Measurements from ENCODE around the gene PSTPIP1.

The PSTPIP1 gene

DNA sequence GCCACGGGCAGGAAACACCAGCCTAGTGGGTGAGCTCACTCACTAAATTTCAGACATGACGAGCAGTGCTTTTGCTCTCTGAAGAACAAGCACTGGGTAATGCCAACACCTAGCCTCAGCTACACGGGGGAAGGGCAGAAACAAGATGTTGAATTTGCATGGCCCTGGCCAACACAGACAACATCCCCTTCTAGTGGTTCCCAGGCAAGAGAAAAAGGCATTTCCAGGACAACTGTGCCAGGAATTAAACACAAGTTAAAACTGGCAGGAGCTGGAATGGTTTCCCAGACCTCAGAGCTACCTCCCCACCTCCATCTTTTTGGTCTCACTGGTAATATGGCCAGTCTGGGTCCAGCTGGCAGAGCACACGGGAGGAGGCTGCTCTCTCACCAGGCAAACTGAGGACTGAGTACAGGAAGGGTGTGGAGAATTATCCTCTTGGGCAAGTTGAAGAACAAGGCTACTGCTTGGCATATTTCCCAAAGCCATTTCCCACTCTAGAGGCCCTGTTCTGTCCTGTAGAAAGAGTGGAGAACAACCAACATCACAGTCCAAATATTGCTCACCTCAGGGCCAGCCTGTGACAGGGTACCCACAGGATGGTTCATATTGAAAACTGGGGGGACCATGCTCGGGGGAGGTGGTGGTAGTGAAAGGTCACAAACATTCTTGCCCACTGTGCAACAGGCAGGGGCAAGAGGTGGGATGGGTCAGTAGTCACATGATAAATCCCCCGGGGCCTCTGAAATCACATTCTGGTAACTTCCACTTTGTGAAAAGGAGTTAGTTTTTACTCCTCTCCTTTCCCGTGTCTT, 49.5 kb downstream of the PSTPIP1 start:
- DNase-seq (ENCODE audit: low spot score): no peak

DNA sequence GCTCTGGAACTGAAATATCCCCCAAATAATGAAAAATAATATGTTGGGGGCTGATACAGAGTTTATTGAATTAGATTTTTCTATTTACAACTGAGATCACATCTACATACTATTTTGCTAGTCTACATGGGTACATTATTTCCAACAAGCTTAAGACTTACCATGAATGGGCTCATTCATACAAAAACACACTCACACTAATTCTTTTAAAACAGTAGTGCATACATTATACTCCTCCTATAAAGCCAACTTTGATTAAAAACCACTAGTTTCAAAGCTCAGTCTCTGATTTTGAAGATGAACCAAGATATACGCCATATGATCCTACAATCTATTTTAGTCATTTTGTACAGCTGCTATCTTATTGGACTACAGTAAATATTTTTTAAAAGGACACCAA, 51.1 kb downstream of the PSTPIP1 start:
- DNase-seq (ENCODE audit: low spot score): no peak

DNA sequence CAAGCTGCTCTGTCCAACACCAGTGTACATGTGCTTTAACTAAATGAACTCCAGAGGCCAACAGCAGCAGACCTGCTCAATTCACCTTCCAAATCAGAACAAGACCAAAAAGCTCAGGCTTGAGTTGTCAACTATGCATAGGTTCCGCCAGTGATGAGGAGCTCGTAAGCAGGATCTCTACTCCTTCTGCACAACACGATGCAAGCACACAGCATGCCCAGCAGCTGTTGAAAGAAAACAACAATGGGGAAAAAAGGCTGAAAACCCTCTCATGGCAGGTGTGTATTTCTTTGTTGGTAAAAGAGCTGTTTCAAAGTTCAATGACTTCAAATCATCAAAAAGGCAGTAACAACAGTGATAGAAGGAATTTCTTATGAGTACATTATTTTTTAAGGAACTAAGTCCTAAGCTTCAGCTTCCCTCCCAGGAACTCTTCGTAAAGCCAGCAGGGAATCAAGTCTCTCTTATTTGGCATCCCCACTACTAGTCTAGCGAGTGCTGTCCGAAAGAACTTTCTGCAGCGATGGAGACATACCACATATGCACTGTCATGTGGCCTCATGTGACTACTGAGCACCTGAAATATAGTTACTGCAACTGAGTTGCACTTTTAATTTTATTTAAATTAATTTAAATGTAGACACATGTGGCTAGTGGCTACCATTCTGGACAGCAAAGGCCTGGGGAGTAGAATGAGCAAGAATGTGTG, 51.9 kb downstream of the PSTPIP1 start:
- DNase-seq (ENCODE audit: low spot score): no peak

DNA sequence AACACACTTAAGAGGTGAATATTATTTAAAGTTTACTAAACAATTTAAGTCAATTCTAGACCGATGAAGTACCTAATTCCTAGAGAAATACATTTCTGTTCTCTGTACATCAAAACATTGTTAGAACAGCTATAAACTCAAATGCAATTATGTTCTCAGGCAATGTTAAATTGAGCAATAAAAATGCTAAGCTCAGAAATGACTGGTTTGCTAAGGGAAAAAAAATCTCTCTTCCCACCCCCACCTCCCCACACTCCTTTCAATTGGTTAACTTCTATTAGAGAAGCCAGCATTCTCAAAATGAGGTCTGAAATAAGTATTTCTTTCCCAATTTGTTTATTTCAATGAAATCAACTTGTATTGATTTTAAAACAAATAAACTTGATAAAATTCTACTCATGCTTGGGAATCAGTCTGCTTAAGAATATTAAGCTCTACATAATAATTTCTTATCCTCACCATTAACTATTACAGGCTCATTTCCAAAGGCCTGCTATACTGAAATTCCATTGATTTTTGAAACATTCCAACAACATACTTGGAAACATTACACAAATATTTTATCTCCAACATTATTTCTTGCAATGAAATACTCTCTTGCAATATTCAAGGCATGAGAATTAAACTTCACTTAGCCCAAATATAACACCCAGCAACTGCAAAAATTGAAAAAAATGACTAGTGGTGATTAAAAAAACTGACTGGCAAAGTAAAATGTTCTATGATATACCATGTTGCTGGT, 53.4 kb downstream of the PSTPIP1 start:
- peak; percentile 65 for DNase-seq (ENCODE audit: low spot score)

DNA sequence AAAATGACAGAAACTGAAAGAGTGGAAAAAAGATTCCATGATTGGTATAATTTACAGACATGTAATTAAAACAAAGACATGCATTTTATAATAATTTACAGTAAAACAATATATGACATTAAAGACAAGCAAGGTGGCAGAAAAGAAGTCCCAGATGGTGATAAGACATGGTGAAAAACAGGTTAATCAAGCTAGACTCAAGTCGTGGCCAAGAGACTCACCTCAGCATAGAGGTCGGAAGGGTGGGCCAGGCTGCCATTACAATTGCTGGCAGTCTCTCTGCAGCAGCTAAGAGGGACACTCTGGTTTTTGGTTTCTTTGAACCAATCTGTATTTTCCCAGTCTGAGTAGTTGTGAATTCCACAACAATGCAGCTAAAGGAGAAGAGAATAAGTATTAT, 57.6 kb downstream of the PSTPIP1 start:
- DNase-seq (ENCODE audit: low spot score): no peak

DNA sequence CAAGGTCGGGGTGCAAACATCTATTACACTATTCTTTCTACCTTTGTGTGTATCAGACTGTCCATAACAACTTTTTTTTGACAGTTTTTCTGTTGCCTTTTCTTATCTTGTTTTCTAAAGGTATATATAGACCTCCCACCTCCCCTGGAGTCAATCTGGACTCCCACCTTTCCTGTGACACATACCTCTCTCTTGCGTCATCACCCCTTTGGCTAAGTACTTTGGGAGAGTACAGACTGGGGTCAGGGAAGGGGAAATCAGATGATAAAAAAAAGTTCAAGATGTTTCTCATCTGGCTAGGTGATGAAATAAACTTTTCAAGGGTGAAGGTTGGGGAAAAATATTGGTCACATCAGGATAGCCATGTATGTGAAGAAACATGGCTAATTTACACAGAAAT, 58.8 kb downstream of the PSTPIP1 start:
- DNase-seq (ENCODE audit: low spot score): no peak

DNA sequence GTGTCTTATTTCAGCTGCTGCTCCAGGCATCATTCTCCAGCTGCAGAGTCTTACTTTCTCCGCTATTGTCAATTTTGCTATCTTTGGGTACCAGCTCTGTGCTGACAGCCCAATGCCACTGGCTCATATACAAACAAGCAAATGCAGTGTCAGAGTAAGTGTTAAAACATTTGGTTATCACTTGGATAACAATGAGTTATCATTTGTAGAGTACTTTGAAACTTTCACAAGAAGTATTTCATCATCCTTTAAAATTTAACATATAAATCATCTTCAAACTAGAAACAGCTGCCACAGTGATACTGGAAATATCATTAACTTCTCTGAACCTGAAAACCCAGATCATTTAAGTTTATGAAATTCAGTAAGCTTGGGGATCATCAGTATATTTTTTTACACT, 62.1 kb downstream of the PSTPIP1 start:
- no peak for DNase-seq (ENCODE audit: low spot score)

DNA sequence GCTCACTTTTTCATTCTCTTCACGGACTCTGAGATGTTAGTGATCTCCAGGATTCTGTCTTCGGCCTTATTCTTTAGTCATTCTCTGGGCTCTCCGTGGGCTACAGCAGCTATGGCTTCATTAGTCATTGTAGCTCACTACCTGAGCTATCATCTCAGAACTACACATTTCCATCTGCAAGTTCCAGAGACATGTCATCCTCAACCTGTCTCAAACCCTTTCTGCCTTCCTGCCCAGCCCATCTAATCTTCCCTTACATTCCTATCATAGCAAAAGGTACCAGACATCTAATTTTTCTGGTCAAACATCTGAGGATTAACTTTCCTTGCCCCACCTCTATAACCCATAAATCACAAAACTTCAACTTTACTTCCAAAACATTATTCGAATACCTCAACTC, 62.8 kb downstream of the PSTPIP1 start:
- no peak for DNase-seq (ENCODE audit: low spot score)

DNA sequence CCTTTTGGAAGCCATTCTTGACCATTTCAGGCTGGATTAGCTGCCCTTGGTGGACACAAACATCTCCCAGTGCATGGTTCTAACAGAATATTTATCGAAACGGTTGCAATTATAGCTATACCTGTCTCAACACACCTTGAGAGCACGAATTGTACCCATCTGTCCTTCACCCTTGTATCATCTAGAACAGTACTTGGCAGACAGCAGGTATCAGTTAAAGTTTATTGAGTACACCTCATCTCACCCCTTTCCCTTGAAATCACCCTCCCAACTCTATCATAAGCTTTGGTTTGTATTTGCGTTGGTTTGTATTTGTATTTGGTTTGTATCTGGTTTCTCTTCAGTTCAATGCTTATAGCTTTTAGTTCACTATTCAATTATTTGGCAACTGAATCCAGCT, 63.5 kb downstream of the PSTPIP1 start:
- no peak for DNase-seq (ENCODE audit: low spot score)

DNA sequence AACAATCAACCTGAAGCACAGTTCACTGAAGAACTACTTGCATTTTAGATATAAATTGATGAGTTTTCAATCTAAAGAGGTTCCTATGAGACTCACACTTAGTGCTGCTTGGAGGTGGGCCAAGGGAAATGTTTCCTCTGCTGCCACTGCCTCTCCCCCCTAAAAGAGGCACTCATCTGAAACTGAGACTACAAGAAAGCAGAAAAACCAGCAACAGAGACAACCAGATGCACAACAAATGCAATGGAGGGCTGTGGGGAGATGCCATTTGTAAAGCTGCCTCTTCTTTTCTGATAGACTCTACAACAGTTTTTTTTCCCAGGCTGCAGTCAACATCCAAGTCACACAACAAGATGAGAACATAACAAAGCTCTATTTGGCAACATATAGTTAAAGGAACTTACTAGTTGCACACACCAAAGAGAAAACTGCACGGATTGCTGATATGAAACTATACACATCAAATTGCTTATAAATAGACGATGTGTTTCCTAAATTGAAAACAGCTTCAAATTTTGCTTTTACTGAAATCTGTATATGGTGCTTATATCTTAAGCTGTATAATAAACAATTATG, 64.9 kb downstream of the PSTPIP1 start:
- DNase-seq (ENCODE audit: low spot score): no peak

DNA sequence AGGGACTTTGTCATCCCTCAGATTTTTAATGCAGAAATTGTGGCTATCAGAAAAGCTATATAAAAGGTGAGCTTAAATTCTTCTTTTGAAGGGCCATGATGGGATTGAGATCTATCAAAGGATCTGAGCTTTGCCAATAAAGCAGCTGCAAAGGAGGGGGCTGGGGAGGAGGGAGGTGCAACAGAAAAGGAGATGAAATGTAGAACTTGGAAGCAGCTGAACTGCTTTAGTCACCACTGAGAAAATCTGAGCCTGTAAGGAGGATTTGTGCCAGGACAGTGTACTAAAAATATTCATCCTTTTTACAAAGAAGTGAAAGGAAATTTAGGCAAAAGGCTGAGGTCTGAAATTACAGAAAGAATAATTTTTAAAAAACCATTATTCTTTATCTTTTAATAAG, 65.6 kb downstream of the PSTPIP1 start:
- DNase-seq (ENCODE audit: low spot score): peak; percentile 62

DNA sequence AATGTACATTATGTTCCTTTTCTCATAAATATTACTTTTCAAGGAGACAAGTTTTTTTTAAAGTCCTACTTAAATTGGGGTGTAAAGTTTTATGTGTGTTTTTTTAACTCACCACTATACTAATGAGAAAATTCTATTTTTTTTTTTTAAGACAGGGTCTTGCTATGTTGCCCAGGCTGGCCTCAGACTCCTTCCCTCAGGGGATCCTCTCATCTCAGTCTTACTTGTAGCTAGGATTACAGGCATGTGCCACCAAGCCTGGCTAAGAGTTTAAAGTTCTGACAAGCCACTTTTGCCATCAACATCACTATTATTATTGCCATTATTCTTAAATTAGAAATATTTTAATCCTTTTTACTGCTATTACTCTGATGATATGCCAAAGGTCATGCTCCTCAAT, 68.3 kb downstream of the PSTPIP1 start:
- DNase-seq (ENCODE audit: low spot score): no peak

DNA sequence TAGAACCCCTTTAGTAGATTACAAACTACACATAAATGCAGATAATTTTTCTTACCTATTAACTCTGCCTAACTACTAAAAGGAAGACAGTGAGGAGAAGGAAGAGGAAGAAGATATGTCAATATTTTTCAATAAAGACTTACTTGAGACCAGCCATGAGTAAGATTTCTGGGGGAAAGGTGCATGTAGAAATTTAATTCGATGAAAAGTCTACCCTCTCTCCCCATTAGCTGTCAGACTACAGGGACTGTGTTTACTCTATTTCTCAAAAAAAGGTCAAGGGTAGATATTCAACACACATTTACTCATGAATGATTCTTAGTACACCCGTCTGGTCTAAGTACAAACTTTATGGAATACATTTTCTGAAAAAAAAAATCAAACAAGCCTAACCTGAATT, 69.1 kb downstream of the PSTPIP1 start:
- DNase-seq (ENCODE audit: low spot score): no peak

DNA sequence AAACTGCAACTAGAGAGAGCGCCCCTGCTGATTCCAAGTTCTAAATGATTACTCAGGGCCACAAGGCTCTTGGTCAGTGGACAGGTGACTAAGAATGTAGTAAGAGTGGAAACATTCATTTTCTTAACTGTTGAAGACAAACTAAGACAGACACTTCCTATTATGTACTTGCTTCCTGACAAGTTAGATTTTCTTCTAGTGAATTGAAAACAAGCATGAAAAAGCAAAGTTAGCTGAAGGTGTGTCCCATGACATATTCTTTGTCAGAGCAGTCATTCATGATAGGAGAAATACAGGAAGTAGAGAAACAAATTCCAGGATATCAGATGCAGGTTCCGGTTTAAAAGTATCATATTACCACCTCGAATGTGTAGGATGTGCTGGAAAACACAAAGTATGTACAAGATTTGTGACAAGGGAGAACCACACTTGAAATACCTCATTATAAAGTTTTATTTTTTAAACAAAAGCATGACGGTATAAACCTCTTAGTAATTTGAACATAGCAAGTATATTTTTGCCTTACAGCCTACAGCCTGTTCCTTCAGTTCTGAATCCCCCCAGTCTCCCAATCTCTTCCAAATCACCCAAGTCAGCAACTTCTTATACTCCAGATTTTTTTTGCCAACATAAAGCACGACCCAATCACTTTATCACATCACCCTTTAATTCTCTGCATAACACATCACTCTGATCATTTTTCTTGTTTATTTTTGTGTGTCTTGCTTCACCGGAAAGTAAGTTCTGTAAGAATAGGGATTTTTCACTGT, 69.8 kb downstream of the PSTPIP1 start:
- DNase-seq (ENCODE audit: low spot score): no peak

DNA sequence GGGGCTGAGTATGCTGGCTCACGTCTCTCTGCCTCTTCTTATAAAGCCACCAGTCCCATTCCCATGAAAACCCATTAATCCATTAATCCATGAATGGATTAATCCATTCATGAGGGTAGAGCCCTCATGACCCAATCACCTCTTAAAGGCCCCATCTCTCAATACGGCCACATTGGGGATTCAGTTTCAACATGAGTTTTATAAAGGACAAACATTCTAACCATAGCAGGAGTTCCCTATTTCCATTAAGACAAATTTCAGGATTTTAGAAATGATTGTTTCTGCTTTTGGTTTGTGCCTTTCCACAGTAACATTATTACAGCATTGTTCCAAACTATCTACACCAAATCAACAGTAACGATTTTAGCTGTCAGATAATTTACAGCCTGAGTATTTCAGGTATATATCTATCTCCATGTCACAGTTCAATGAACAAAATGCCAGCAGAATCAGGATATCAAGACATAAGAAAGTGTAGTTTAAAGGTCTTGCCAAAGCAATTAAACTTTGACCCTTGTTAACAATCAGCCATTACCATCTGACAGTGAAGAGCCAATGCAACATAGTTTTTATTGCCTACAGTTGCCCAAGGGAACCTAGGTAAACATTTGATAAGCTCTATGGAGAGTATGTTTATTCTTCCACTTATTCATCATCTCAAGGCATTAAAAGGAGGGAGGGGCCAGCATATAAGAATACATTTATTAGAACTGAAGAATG, 72.2 kb downstream of the PSTPIP1 start:
- DNase-seq (ENCODE audit: low spot score): no peak

DNA sequence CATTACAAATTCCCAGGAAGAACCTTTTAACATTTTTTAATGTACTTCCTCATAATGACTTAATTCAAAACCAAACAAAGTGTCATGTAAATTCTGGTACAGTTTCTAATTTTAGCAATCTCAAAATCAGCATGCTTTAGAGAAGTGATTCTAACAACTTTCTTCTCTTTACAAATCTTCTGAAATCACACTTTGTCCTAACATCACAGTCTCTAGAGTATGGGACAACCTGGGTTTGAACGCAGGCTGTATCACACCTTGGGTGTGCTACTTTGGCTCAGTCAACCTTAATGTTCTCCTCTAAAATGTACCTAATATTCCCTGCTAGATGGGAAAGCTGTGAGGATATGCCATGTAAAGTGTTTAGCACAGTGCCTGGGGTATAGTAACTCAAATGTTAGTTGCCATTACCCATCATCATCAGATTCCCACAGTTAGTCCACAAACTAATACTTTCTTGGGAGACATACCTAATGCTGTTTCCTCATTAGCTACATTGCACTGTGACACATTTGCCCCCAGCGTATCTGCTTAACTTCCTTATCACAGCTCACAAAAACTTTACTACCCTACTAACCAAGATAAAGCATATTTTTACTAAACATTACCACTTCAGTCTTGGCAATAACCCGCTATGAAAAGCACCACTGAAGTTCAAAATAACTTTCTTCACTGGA, 72.9 kb downstream of the PSTPIP1 start:
- no peak for DNase-seq (ENCODE audit: low spot score)

DNA sequence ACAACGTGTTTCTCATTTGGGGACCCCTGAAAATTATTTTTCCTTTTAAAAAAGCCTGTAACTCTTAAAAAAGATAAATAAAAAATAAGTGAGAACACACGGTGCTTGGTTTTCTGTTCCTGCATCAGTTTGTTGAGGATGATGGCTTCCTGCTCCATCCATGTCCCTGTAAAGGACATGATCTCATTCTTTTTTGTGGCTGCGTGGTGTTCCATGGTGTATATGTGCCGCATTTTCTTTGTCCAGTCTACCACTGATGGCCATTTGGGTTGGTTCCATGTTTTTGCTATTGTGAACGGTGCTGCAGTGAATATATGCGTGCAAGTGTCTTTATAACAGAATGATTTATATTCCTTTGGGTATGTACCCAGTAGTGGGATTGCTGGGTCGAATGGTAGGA, 73.7 kb downstream of the PSTPIP1 start:
- no peak for DNase-seq (ENCODE audit: low spot score)

DNA sequence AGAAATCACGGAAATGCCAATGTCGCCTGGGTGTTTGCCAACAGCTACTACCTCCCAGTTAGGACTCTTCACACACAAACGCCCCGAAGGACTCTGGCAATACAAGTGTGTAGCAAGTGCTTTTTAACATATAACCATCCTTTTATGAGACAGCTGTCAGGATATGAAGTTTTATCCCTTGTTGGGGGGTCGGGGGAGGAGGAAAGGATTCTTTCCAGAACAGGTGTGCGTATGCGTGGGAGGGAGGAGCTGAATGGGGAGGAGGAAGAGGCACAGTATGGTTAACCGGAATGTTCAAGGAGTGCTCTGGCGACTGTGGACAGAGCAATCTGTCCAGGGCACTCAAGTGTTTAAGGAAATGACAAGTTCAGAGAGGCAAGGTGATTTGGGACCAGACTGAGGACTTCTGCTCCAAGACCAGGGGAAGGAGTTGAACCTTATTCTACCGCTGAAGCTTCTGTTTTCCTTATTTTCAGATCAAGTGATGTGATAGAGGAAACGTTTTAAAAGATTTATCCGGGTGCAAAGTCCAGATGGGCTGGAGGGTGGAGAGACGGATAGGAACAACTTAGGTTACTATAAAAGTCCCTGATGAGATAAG, 74.7 kb downstream of the PSTPIP1 start:
- DNase-seq (ENCODE audit: low spot score): no peak

DNA sequence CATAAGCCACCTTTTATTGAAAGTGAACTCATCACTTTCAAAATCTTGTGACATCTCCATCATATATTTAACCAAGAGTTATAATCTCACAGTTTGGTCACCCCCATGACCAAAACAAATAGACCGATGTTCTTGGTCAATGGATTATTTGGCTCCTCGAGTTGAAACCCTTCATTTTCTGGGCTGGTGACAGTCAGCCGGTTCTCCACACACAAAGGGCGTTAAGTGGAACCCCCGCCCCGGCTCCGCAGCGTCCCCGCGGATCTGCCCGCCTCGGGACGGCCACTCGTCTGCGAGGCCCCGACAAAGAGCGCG, 75.2 kb downstream of the PSTPIP1 start:
- DNase-seq (ENCODE audit: low spot score): no peak

Data from AG20443 (cell line).